Right lobe of liver (tissue), 6 donors: ENCODE results near the gene RASGRP4. TPM values are rescaled to one million over a fixed set of nuclear protein-coding genes. Genes with fewer than 3 reads are reported as not detected.

Source experiments
- ATAC-seq, 4 donors: fragments of 200-7000 bp; cut with Tn5 transposase; one replicate each; pipeline ENCODE4 v1.9.1; 2020; ENCODE audit warnings: mild to moderate bottlenecking in 4 of 4, moderate library complexity in 4 of 4
- DNase-seq, 3 donors: peaks; one replicate each; pipeline ENCODE4 v3.0.0-alpha.2; 2020
- H3K27ac ChIP-seq, 3 donors: fragments of 200-600 bp; one replicate each; pipeline ENCODE4 v1.8.0; 2022
- H3K27me3 ChIP-seq, 2 donors: fragments of 200-600 bp; one replicate each; pipeline ENCODE4 v1.8.0; 2022
- H3K36me3 ChIP-seq, 4 donors: fragments of 200-600 bp; sonication (generic) in 1 of 4; one replicate each; pipeline versions ENCODE4 v1.5.1 to v1.8.0; 2017 to 2022; ENCODE audit warnings: control low read depth in 1 of 4
- H3K4me1 ChIP-seq, 4 donors: fragments of 200-600 bp; sonication (generic) in 1 of 4; one replicate each; pipeline versions ENCODE4 v1.5.1 to v1.8.0; 2017 to 2022; ENCODE audit warnings: control low read depth in 1 of 4
- H3K4me3 ChIP-seq, 3 donors: fragments of 200-600 bp; one replicate each; pipeline ENCODE4 v1.8.0; 2022
- H3K9me3 ChIP-seq, 4 donors: fragments of 200-600 bp; sonication (generic) in 1 of 4; one replicate each; pipeline versions ENCODE4 v1.5.1 to v1.8.0; 2017 to 2022; ENCODE audit warnings: control low read depth in 1 of 4
- POLR2A ChIP-seq: fragments of 450-650 bp; IDR thresholded peaks from one replicate; pipeline ENCODE4 v1.6.1; 2017; ENCODE audit warnings: antibody characterized with exemption, mild to moderate bottlenecking
- WGBS: methylation state at CpG from one replicate; pipeline ENCODE4 v1.1.6; 2018; ENCODE audit warnings: low coverage, low lambda C conversion rate; ENCODE audit not compliant: insufficient coverage; ENCODE audit errors: missing lambda C conversion rate; 5-methylcytosine and 5-hydroxymethylcytosine counted together
- intact Hi-C, 2 donors: fragments of 100-400 bp; cut with DNase I; formaldehyde crosslinking; loops; one replicate each; pipeline versions ENCODE4 v1.11.2 to v1.14.1; 2022
- total RNA-seq, 6 experiments: library from RNA; depleted of rRNA in 2 of 6; stranded (reverse); fragments of >200 nt in 2 of 6; fragmentation: NEBNext Ultra II Directional in 3 of 6; extraction: Animal tissue kit (Norgen Biotek cat#: 25700) in 3 of 6; gene quantifications; one replicate each; pipeline versions ENCODE4 v1.1.0 to v1.2.4, GENCODE V29; 2016 to 2023
- TF ChIP-seq, protein P1 (sequence below), 4 donors: fragments of 200-600 bp in 3 of 4; fragments of 450-650 bp in 1 of 4; IDR thresholded peaks; one replicate each; pipeline versions ENCODE4 v1.5.1 to v1.8.0; 2016 to 2022; ENCODE audit warnings: antibody characterized with exemption in 4 of 4, mild to moderate bottlenecking in 2 of 4
- donor health status: DM: no; HTN: yes; CAD: no.
- donor health status: DM: no; HTN: no; CAD: no.
- donor health status: DM: no; HTN: no; CAD: no.
- donor health status: DM: no; HTN: yes; CAD: no.
- donor health status: DM: no; HTN: yes; CAD: no.

The RASGRP4 gene
- total RNA-seq, 6 experiments from 2014 or later: 0.77 to 1.5 (median 0.93) TPM

DNA sequence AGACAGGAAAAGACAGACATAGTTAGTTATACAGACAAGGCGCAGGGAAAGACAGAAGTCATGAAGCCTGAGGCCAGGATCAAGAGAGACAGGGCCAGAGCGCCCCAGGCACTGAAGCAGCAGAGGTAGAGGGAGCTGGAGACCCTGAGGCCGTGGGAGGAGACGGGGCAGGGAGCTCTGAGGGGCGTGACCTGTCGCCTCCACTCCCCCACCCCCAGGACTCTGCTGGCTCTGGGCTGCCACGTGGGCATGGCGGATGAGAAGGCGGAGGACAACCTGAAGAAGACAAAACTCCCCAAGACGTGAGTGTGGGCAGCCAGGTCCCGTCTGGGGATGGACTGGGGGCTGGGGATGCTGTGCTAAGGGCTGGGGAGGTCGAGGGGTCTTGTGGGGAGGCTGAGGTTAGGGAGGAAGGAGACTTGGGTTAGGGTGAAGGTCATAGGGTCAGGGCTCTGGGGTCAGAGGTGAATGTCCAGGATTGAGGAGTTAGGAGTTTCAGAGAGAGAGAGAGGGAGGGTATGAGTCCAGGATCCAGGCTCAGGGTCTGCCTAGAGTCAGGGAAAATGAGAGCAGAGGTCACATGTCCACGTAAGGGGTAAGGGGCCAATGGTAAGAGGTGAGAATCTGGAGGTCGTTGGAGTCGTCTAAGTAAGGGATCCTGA, 38.5 kb upstream of the RASGRP4 start:
- WGBS: 42% methylated on average over 13 of the region's 15 CpGs
- intact Hi-C loops: no loop called here
- Histone ChIP-seq H3K27me3 (no peaks in the 10 kb centered on the region), H3K27ac (no peak overlapping the region), H3K36me3 (no peaks in the 10 kb centered on the region), H3K9me3 (no peaks in the 10 kb centered on the region), H3K4me1 (no peaks in the 10 kb centered on the region), H3K4me3 (no peak overlapping the region)
- no peak for TF ChIP-seq POLR2A
- TF ChIP-seq, protein P1, sequence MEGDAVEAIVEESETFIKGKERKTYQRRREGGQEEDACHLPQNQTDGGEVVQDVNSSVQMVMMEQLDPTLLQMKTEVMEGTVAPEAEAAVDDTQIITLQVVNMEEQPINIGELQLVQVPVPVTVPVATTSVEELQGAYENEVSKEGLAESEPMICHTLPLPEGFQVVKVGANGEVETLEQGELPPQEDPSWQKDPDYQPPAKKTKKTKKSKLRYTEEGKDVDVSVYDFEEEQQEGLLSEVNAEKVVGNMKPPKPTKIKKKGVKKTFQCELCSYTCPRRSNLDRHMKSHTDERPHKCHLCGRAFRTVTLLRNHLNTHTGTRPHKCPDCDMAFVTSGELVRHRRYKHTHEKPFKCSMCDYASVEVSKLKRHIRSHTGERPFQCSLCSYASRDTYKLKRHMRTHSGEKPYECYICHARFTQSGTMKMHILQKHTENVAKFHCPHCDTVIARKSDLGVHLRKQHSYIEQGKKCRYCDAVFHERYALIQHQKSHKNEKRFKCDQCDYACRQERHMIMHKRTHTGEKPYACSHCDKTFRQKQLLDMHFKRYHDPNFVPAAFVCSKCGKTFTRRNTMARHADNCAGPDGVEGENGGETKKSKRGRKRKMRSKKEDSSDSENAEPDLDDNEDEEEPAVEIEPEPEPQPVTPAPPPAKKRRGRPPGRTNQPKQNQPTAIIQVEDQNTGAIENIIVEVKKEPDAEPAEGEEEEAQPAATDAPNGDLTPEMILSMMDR (IDR thresholded peaks at IDR 0.05): no peak
- DNase-seq: no peak
- no peak for ATAC-seq

DNA sequence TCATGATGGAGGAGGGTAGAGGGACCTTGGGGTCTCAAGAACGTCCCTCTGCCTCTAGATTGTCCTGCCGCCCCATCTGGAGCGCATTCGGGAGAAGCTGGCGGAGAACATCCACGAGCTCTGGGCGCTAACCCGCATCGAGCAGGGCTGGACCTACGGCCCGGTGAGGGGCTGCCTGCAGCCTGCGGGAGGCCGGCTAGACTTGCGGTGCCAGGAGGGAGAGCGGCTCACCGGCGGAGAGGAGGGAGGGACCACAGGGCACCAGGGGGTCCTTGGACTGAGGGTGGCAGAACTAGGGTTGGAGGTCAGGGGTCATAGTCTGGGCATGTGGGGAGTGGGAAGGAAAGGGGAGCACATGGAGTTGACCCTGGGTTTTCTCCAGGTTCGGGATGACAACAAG, 37.3 kb upstream of the RASGRP4 start:
- Histone ChIP-seq H3K36me3 (no peaks in the 10 kb centered on the region), H3K4me3 (no peak overlapping the region), H3K9me3 (no peaks in the 10 kb centered on the region), H3K4me1 (no peaks in the 10 kb centered on the region), H3K27me3 (no peaks in the 10 kb centered on the region), H3K27ac (no peak overlapping the region)
- ATAC-seq (no peak), DNase-seq (no peak)
- intact Hi-C loops: no loop called here
- TF ChIP-seq, protein P1 (IDR thresholded peaks at IDR 0.05): no peak
- no peak for TF ChIP-seq POLR2A
- no CpG with 5 or more reads among the region's 18 CpGs for WGBS

DNA sequence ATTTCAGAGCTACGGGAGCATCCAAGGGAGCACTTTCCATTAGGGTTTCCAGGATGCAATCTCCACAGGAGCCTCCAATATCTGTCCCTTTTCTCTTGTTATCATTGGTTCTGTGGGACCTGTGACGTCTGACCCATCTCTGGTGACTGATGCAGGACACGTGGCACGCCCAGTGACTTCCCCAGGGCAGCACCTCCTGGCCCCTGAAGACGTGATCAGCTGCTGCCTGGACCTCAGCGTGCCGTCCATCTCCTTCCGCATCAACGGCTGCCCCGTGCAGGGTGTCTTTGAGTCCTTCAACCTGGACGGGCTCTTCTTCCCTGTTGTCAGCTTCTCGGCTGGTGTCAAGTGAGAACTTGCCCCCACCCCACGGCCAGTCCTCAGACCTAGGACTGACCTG, 33.0 kb upstream of the RASGRP4 start:
- Histone ChIP-seq H3K27ac (no peak overlapping the region), H3K4me3 (no peak overlapping the region), H3K36me3 (no peaks in the 10 kb centered on the region), H3K4me1 (no peaks in the 10 kb centered on the region), H3K9me3 (no peaks in the 10 kb centered on the region), H3K27me3 (no peaks in the 10 kb centered on the region)
- TF ChIP-seq, protein P1 (IDR thresholded peaks at IDR 0.05): no peak
- TF ChIP-seq POLR2A: no peak
- ATAC-seq: no peak
- WGBS: 55% methylated on average over 10 of the region's 13 CpGs
- no peak for DNase-seq
- intact Hi-C loops: no loop called here

DNA sequence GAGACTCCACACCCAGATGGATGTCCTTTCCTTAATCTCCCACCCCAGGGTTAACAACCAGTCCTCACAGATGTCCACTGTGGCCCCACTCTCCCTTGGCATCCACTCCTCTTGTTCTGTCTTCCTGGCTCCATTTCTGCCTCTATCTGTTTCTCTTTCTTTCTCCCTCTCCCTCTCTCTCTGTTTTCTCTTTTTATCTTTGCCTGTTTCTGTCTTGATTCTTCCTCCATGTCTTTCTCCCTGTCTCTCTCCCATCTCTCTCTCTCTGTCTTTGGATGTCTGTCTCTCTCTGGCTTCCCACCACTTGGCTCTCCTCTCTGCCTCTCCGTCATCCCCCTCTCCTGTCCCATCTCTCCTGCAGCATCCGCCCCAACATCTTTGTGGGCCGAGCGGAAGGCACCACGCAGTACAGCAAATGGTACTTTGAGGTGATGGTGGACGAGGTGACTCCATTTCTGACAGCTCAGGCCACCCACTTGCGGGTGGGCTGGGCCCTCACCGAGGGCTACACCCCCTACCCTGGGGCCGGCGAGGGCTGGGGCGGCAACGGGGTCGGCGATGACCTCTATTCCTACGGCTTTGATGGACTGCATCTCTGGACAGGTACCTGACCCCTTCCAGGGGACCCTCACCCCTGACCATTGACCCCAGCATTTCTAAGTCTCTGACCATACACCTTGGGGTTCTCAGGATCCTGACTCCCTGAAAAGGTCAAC, 31.8 kb upstream of the RASGRP4 start:
- Histone ChIP-seq H3K4me1 (no peaks in the 10 kb centered on the region), H3K9me3 (no peaks in the 10 kb centered on the region), H3K36me3 (no peaks in the 10 kb centered on the region), H3K27ac (no peak overlapping the region), H3K4me3 (no peak overlapping the region), H3K27me3 (no peaks in the 10 kb centered on the region)
- no peak for ATAC-seq
- intact Hi-C loops: no loop called here
- TF ChIP-seq, protein P1 (IDR thresholded peaks at IDR 0.05): no peak
- no peak for TF ChIP-seq POLR2A
- no peak for DNase-seq
- WGBS: 80% methylated on average over 4 of the region's 15 CpGs
